ENCODE data around the gene KRT2. TPM values are rescaled to one million over a fixed set of nuclear protein-coding genes. Genes with fewer than 3 reads are reported as not detected.
A peak's percentile ranks its signal among the peaks of the same experiment; 100 is the strongest.

Gene KRT2
- total and polyA plus RNA-seq, 4 donors = not detected

GRCh38 chr12:52633383-52633782 is 18.6 kb downstream of the KRT2 start:
- no peaks in the 10 kb centered on the region for H3K9me3 ChIP-seq (ENCODE audit: control insufficient read depth in 4 of 4, low read length in 3 of 4)
- no peaks in the 10 kb centered on the region for H3K36me3 ChIP-seq (ENCODE audit: control insufficient read depth in 4 of 4, insufficient read depth in 3 of 4, low read depth in 1 of 4, low read length in 3 of 4)
- H3K9ac ChIP-seq (ENCODE audit: low read depth in 1 of 2, low read length in 2 of 2) = no peak overlapping the region
- DNase-seq (ENCODE audit: low spot score) = no peak
- H3K4me1 ChIP-seq (ENCODE audit: control insufficient read depth in 4 of 4, insufficient read depth in 4 of 4, low read length in 3 of 4) = no peaks in the 10 kb centered on the region
- TF ChIP-seq HNF4G (IDR thresholded peaks at IDR 0.05) = no peak
- H3K4me3 ChIP-seq (ENCODE audit: low read depth in 1 of 3, low read length in 3 of 3) = no peak overlapping the region
- no peak overlapping the region for H3K27ac ChIP-seq (ENCODE audit: low read depth in 1 of 2, low read length in 2 of 2)
- 61% methylated on average over 4 of the region's 4 CpGs for WGBS
- H3K27me3 ChIP-seq (ENCODE audit: control insufficient read depth in 4 of 4, insufficient read depth in 4 of 4, low read length in 3 of 4) = no peaks in the 10 kb centered on the region

- Histone ChIP-seq H3K27ac (ENCODE audit: low read depth in 1 of 2, low read length in 2 of 2) (no peak overlapping the region), H3K4me3 (ENCODE audit: low read depth in 1 of 3, low read length in 3 of 3) (no peak overlapping the region), H3K4me1 (ENCODE audit: control insufficient read depth in 4 of 4, insufficient read depth in 4 of 4, low read length in 3 of 4) (no peaks in the 10 kb centered on the region), H3K9me3 (ENCODE audit: control insufficient read depth in 4 of 4, low read length in 3 of 4) (no peaks in the 10 kb centered on the region), H3K36me3 (ENCODE audit: control insufficient read depth in 4 of 4, insufficient read depth in 3 of 4, low read depth in 1 of 4, low read length in 3 of 4) (no peaks in the 10 kb centered on the region), H3K9ac (ENCODE audit: low read depth in 1 of 2, low read length in 2 of 2) (no peak overlapping the region), H3K27me3 (ENCODE audit: control insufficient read depth in 4 of 4, insufficient read depth in 4 of 4, low read length in 3 of 4) (no peaks in the 10 kb centered on the region)
- 89% methylated on average over 4 of the region's 4 CpGs for WGBS
- no peak for DNase-seq (ENCODE audit: low spot score)
- TF ChIP-seq GABPA (IDR thresholded peaks at IDR 0.05 in 1 of 2, conservative IDR thresholded peaks at IDR 0.05 in 1 of 2) = no peak
Observed at GRCh38 chr12:52632656-52633055, 19.4 kb downstream of the KRT2 start.

- no peak overlapping the region for H3K4me3 ChIP-seq (ENCODE audit: low read depth in 1 of 3, low read length in 3 of 3)
- no peaks in the 10 kb centered on the region for H3K4me1 ChIP-seq (ENCODE audit: control insufficient read depth in 4 of 4, insufficient read depth in 4 of 4, low read length in 3 of 4)
- no peaks in the 10 kb centered on the region for H3K27me3 ChIP-seq (ENCODE audit: control insufficient read depth in 4 of 4, insufficient read depth in 4 of 4, low read length in 3 of 4)
- no peak for TF ChIP-seq HNF4G (IDR thresholded peaks at IDR 0.05)
- no peak for TF ChIP-seq NR2F2 (IDR thresholded peaks at IDR 0.05)
- no peaks in the 10 kb centered on the region for H3K9me3 ChIP-seq (ENCODE audit: control insufficient read depth in 4 of 4, low read length in 3 of 4)
- H3K27ac ChIP-seq (ENCODE audit: low read depth in 1 of 2, low read length in 2 of 2) = no peak overlapping the region
- no peak for DNase-seq (ENCODE audit: low spot score)
- no peaks in the 10 kb centered on the region for H3K36me3 ChIP-seq (ENCODE audit: control insufficient read depth in 4 of 4, insufficient read depth in 3 of 4, low read depth in 1 of 4, low read length in 3 of 4)
- no peak overlapping the region for H3K9ac ChIP-seq (ENCODE audit: low read depth in 1 of 2, low read length in 2 of 2)
- 88% methylated on average over 6 of the region's 6 CpGs for WGBS
Observed at GRCh38 chr12:52631676-52632459, 20.1 kb downstream of the KRT2 start.

- no peak overlapping the region for H3K4me3 ChIP-seq (ENCODE audit: low read depth in 1 of 3, low read length in 3 of 3)
- no peaks in the 10 kb centered on the region for H3K9me3 ChIP-seq (ENCODE audit: control insufficient read depth in 4 of 4, low read length in 3 of 4)
- peak; percentile 19 for DNase-seq (ENCODE audit: low spot score)
- WGBS = 55% methylated on average over 4 of the region's 4 CpGs
- no peak overlapping the region for H3K27ac ChIP-seq (ENCODE audit: low read depth in 1 of 2, low read length in 2 of 2)
- no peak for TF ChIP-seq RAD21 (IDR thresholded peaks at IDR 0.05)
- no peak for TF ChIP-seq EGR1 (IDR thresholded peaks at IDR 0.05; ENCODE audit: low read depth in 2 of 2)
- TF ChIP-seq REST (IDR thresholded peaks at IDR 0.05) = no peak
- TF ChIP-seq FOXA1 (IDR thresholded peaks at IDR 0.05) = no peak
- TF ChIP-seq ATF3 (IDR thresholded peaks at IDR 0.05) = no peak
- TF ChIP-seq FOXA2 (IDR thresholded peaks at IDR 0.05) = no peak
- H3K36me3 ChIP-seq (ENCODE audit: control insufficient read depth in 4 of 4, insufficient read depth in 3 of 4, low read depth in 1 of 4, low read length in 3 of 4) = no peaks in the 10 kb centered on the region
- no peaks in the 10 kb centered on the region for H3K4me1 ChIP-seq (ENCODE audit: control insufficient read depth in 4 of 4, insufficient read depth in 4 of 4, low read length in 3 of 4)
- peaks cover 0 to 3% (median 0%) of the 10 kb centered on the region in 4 donors for H3K27me3 ChIP-seq (ENCODE audit: control insufficient read depth in 4 of 4, insufficient read depth in 4 of 4, low read length in 3 of 4)
- no peak overlapping the region for H3K9ac ChIP-seq (ENCODE audit: low read depth in 1 of 2, low read length in 2 of 2)
Observed at GRCh38 chr12:52631264-52631663, 20.7 kb downstream of the KRT2 start.

Measured in liver (tissue), 9 donors.